ENCODE measurements around the gene ITGB4. TPM values are rescaled to one million over a fixed set of nuclear protein-coding genes. Genes with fewer than 3 reads are reported as not detected.

Gene ITGB4
- total RNA-seq, 1 donor from 2014 or later = 26.4 TPM

- Mint-ChIP-seq H3K4me3 (peak overlapping the region; percentile 74), H3K4me1 (ENCODE audit: unreplicated experiment) (no peaks in the 10 kb centered on the region), H3K36me3 (no peaks in the 10 kb centered on the region), H3K27me3 (peaks cover 40% of the 10 kb centered on the region), H3K27ac (peak overlapping the region; percentile 83), H3K9me3 (no peaks in the 10 kb centered on the region)
- no peak for DNase-seq (ENCODE audit: extremely low spot score, unreplicated experiment)
- TF ChIP-seq, protein P1, sequence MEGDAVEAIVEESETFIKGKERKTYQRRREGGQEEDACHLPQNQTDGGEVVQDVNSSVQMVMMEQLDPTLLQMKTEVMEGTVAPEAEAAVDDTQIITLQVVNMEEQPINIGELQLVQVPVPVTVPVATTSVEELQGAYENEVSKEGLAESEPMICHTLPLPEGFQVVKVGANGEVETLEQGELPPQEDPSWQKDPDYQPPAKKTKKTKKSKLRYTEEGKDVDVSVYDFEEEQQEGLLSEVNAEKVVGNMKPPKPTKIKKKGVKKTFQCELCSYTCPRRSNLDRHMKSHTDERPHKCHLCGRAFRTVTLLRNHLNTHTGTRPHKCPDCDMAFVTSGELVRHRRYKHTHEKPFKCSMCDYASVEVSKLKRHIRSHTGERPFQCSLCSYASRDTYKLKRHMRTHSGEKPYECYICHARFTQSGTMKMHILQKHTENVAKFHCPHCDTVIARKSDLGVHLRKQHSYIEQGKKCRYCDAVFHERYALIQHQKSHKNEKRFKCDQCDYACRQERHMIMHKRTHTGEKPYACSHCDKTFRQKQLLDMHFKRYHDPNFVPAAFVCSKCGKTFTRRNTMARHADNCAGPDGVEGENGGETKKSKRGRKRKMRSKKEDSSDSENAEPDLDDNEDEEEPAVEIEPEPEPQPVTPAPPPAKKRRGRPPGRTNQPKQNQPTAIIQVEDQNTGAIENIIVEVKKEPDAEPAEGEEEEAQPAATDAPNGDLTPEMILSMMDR (conservative IDR thresholded peaks at IDR 0.05) = no peak
Observed at GRCh38 chr17:75722076-75722475, 817 bp downstream of the ITGB4 start.

GRCh38 chr17:75722542-75723095 lies 1.4 kb downstream of the ITGB4 start:
- no peaks in the 10 kb centered on the region for H3K36me3 Mint-ChIP-seq
- H3K27ac Mint-ChIP-seq = peak overlapping the region; percentile 83
- no peaks in the 10 kb centered on the region for H3K4me1 Mint-ChIP-seq (ENCODE audit: unreplicated experiment)
- no peaks in the 10 kb centered on the region for H3K9me3 Mint-ChIP-seq
- peak overlapping the region; percentile 69 for H3K4me3 Mint-ChIP-seq
- TF ChIP-seq, protein P1 (conservative IDR thresholded peaks at IDR 0.05) = no peak
- H3K27me3 Mint-ChIP-seq = peaks cover 38% of the 10 kb centered on the region
- DNase-seq (ENCODE audit: extremely low spot score, unreplicated experiment) = no peak

- no peaks in the 10 kb centered on the region for H3K36me3 Mint-ChIP-seq
- H3K27ac Mint-ChIP-seq = peak overlapping the region; percentile 83
- DNase-seq (ENCODE audit: extremely low spot score, unreplicated experiment) = no peak
- no peaks in the 10 kb centered on the region for H3K4me1 Mint-ChIP-seq (ENCODE audit: unreplicated experiment)
- TF ChIP-seq, protein P1 (conservative IDR thresholded peaks at IDR 0.05) = no peak
- H3K9me3 Mint-ChIP-seq = no peaks in the 10 kb centered on the region
- H3K27me3 Mint-ChIP-seq = peaks cover 38% of the 10 kb centered on the region
- H3K4me3 Mint-ChIP-seq = peak overlapping the region; percentile 69
Observed at GRCh38 chr17:75723171-75723930, 2.1 kb downstream of the ITGB4 start.

- Mint-ChIP-seq H3K27ac (no peak overlapping the region), H3K9me3 (no peaks in the 10 kb centered on the region), H3K36me3 (no peaks in the 10 kb centered on the region), H3K4me1 (ENCODE audit: unreplicated experiment) (no peaks in the 10 kb centered on the region), H3K4me3 (no peak overlapping the region), H3K27me3 (peaks cover 31% of the 10 kb centered on the region)
- DNase-seq (ENCODE audit: extremely low spot score, unreplicated experiment) = no peak
- TF ChIP-seq, protein P1 (conservative IDR thresholded peaks at IDR 0.05) = no peak
Observed at GRCh38 chr17:75724016-75725003, 3.1 kb downstream of the ITGB4 start.

- no peaks in the 10 kb centered on the region for H3K36me3 Mint-ChIP-seq
Observed at GRCh38 chr17:75725504-75725903, 4.2 kb downstream of the ITGB4 start.

More at GRCh38 chr17:75725504-75725903, 4.2 kb downstream of the ITGB4 start:
- Mint-ChIP-seq H3K27ac (no peak overlapping the region), H3K9me3 (no peaks in the 10 kb centered on the region), H3K27me3 (peaks cover 19% of the 10 kb centered on the region), H3K4me1 (ENCODE audit: unreplicated experiment) (no peaks in the 10 kb centered on the region), H3K4me3 (no peak overlapping the region)
- no peak for DNase-seq (ENCODE audit: extremely low spot score, unreplicated experiment)
- TF ChIP-seq, protein P1 (conservative IDR thresholded peaks at IDR 0.05) = no peak
